Activated CD4-positive, alpha-beta T cell treated with anti-CD3 and anti-CD28 coated beads, Interleukin-2, Interleukin-6, amounts not matched to agents 100 ng/mL and 50 ng/mL, durations not matched to agents 16 hours and 8 hours (primary cell): ENCODE data around the gene HOXD10.

Source experiments
- DNase-seq: peaks from one replicate; pipeline ENCODE4 v3.0.0-alpha.2; 2020

Gene HOXD10

GRCh38 chr2:176123411-176124109 is 7.0 kb downstream of the HOXD10 start:
- DNase-seq = no peak

GRCh38 chr2:176124110-176124946 is 7.8 kb downstream of the HOXD10 start:
- DNase-seq = no peak

GRCh38 chr2:176124947-176125771 is 8.6 kb downstream of the HOXD10 start:
- no peak for DNase-seq

GRCh38 chr2:176125772-176126054 is 9.1 kb downstream of the HOXD10 start:
- DNase-seq = no peak

- peak; percentile 56 for DNase-seq
Measured at GRCh38 chr2:176126929-176127773, 10.6 kb downstream of the HOXD10 start.

GRCh38 chr2:176127774-176128072 is 11.1 kb downstream of the HOXD10 start:
- no peak for DNase-seq

- no peak for DNase-seq
Measured at GRCh38 chr2:176128172-176128981, 11.8 kb downstream of the HOXD10 start.

GRCh38 chr2:176128982-176129796 is 12.6 kb downstream of the HOXD10 start, which contains the start of gene HOXD8:
Gene HOXD8 (plus strand): TSS chr2:176129705. CDS start chr2:176130367, 662 bp downstream.
- DNase-seq = no peak

GRCh38 chr2:176129813-176130146 is 13.2 kb downstream of the HOXD10 start:
- DNase-seq = no peak

- peak; percentile 16 for DNase-seq
Measured at GRCh38 chr2:176130147-176130956, 13.8 kb downstream of the HOXD10 start.

- no peak for DNase-seq
Measured at GRCh38 chr2:176130957-176131847, 14.6 kb downstream of the HOXD10 start.

GRCh38 chr2:176131848-176132158 is 15.2 kb downstream of the HOXD10 start:
- no peak for DNase-seq

- no peak for DNase-seq
Measured at GRCh38 chr2:176132205-176133171, 15.9 kb downstream of the HOXD10 start.

- no peak for DNase-seq
Measured at GRCh38 chr2:176133389-176133788, 16.8 kb downstream of the HOXD10 start.

GRCh38 chr2:176134035-176134434 is 17.5 kb downstream of the HOXD10 start:
- DNase-seq = no peak

GRCh38 chr2:176135035-176135440 is 18.5 kb downstream of the HOXD10 start:
- no peak for DNase-seq

- no peak for DNase-seq
Measured at GRCh38 chr2:176136374-176137251, 20.0 kb downstream of the HOXD10 start.
